H1 (cell line): ENCODE measurements around the gene SPEF1.

ENCODE experiments used
- CTCF ChIP-seq, 3 experiments: IDR thresholded peaks; 1 replicate in 2 of 3; 2 replicates in 1 of 3; pipeline versions ENCODE4 v1.5.1 to v1.6.1; 2011; ENCODE audit warnings: low read length in 3 of 3, mild to moderate bottlenecking in 3 of 3, inconsistent platforms in 2 of 3, low read depth in 1 of 3, moderate library complexity in 1 of 3; ENCODE audit not compliant: insufficient read depth in 1 of 3; ENCODE audit errors: control extremely low read depth in 1 of 3
- MAX ChIP-seq: IDR thresholded peaks from 2 replicates; pipeline ENCODE4 v1.6.1; 2012; ENCODE audit warnings: inconsistent platforms
- POLR2A ChIP-seq, 2 experiments: IDR thresholded peaks; 1 replicate in 1 of 2; 2 replicates in 1 of 2; pipeline ENCODE4 v1.6.1; 2011; ENCODE audit warnings: low read depth in 2 of 2, low read length in 2 of 2, mild to moderate bottlenecking in 2 of 2; ENCODE audit errors: control extremely low read depth in 1 of 2

GRCh38 chr20:3755814-3756480, 25.3 kb downstream of the SPEF1 start:
- TF ChIP-seq POLR2A (IDR thresholded peaks at IDR 0.05; ENCODE audit: control extremely low read depth in 1 of 2, low read depth in 2 of 2, low read length in 2 of 2) = no peak
- no peak for TF ChIP-seq CTCF (IDR thresholded peaks at IDR 0.05; ENCODE audit: control extremely low read depth in 1 of 3, insufficient read depth in 1 of 3, low read depth in 1 of 3, low read length in 3 of 3)
- TF ChIP-seq MAX = no peak
